ENCODE data around the gene ACP4. TPM values are rescaled to one million over a fixed set of nuclear protein-coding genes. Genes with fewer than 3 reads are reported as not detected.

The ACP4 gene
- total RNA-seq, 1 donor from 2014 or later, result not detected

DNA sequence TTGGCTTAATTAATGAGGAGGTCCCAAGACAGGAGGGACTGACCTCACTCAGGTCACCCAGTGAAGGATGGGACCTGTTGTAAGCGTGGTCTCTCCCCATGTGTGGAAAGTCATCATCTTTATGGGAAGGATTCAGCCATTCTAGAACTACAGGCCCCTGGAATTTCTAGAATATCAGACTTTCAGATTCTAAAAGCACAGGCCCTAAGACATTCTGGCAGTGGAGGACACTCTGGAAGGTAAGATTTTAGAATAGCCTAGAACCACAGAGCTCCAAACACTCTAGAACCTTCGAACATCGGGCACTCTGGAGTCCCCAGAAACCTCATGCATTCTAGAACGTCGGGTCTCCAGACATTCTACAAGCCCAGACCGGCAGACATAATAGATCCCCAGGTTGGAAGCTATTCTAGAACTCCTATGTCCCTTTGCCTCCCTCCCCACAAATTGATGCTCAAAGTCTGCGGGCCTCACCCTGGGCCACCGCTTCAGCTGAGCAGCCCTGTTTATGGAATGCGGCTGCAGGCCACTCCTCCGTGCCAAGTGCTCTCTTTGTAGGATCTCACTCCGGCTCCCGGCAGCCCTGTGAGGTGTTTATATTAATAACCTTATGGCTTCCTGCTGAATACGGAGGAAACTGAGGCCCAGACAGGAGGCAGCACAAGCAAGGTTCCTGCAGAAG, 45.0 kb downstream of the ACP4 start:
- peak overlapping the region; percentile 69 for H3K27ac Mint-ChIP-seq
- no peaks in the 10 kb centered on the region for H3K4me1 Mint-ChIP-seq (ENCODE audit: unreplicated experiment)
- no peaks in the 10 kb centered on the region for H3K36me3 Mint-ChIP-seq
- H3K4me3 Mint-ChIP-seq, result peak overlapping the region; percentile 90
- peaks cover 42% of the 10 kb centered on the region for H3K27me3 Mint-ChIP-seq
- TF ChIP-seq, protein P1, sequence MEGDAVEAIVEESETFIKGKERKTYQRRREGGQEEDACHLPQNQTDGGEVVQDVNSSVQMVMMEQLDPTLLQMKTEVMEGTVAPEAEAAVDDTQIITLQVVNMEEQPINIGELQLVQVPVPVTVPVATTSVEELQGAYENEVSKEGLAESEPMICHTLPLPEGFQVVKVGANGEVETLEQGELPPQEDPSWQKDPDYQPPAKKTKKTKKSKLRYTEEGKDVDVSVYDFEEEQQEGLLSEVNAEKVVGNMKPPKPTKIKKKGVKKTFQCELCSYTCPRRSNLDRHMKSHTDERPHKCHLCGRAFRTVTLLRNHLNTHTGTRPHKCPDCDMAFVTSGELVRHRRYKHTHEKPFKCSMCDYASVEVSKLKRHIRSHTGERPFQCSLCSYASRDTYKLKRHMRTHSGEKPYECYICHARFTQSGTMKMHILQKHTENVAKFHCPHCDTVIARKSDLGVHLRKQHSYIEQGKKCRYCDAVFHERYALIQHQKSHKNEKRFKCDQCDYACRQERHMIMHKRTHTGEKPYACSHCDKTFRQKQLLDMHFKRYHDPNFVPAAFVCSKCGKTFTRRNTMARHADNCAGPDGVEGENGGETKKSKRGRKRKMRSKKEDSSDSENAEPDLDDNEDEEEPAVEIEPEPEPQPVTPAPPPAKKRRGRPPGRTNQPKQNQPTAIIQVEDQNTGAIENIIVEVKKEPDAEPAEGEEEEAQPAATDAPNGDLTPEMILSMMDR (conservative IDR thresholded peaks at IDR 0.05), result no peak
- no peaks in the 10 kb centered on the region for H3K9me3 Mint-ChIP-seq
- no peak for DNase-seq (ENCODE audit: extremely low spot score, unreplicated experiment)

DNA sequence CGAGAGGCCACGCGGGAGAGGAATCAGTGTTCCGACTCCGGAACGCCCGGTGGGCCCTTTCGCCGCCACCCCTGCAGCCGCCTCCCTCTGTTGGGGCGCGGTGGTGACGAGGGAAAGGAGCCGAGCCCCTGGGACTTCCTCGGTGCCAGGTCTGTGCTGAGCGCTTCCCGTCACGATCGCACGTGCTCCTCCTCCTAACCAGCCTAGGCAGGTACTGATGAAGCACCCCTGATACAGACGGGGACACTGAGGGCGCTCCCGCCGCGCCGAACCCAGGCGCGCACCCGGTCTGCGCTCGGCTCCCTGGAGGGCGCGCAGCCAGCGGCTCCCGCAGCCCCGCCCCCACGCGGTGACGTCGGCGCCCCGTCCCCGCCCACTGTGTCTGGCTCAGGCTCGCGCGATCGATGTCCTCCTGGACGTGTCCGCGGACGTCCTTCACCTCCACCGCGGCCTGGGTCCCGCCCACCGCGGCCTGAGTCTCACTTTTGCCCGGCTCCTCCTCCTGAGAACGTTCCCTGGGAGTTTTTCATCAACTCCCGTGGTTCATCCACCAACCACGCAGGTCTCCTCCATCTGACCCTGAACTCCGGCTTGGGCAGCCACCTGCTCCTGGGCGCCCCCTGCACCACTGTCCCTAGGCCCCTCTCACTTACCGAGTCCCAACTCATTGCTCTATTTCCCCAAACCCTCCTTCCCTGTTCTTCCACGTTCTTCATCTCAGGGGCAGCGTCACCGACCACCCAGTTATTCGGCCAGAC, 45.7 kb downstream of the ACP4 start:
- peak overlapping the region; percentile 90 for H3K4me3 Mint-ChIP-seq
- H3K27ac Mint-ChIP-seq, result peak overlapping the region; percentile 71
- peak; percentile 84 for DNase-seq (ENCODE audit: extremely low spot score, unreplicated experiment)
- TF ChIP-seq, protein P1 (conservative IDR thresholded peaks at IDR 0.05), result no peak
- H3K27me3 Mint-ChIP-seq, result peaks cover 48% of the 10 kb centered on the region
- no peaks in the 10 kb centered on the region for H3K9me3 Mint-ChIP-seq
- H3K4me1 Mint-ChIP-seq (ENCODE audit: unreplicated experiment), result no peaks in the 10 kb centered on the region
- H3K36me3 Mint-ChIP-seq, result no peaks in the 10 kb centered on the region

DNA sequence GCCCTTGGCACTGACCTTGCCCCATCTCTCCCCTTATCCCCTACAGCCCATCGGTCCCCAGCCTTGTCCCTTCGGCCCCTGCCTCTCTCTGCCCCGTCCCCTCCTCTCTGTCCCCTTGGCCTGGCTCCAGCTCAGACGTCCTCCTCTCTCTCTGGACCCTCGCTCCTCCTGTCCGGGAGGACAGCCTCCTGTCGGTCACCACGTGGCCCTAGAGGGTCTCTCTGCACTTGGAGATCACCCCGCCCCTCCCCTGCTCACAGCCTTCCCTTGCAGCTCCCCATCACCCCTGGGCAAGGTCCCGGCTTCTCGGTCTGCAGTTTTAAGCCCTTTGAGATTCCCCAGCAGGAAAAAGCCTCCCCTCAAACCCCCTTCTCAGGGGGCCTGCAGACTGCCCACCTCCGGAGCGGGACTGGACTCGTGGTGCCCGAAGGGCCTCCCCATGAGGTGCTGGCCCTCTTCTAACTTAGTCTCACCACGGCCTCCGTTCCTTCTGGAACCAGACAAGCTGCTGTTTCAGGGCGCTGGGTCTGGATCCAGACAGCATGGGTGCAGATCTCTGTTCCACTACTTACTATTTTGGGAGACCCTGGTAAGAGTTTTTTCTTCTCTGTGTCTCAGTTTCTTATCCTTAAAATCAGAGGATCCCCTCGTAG, 46.5 kb downstream of the ACP4 start:
- H3K9me3 Mint-ChIP-seq, result no peaks in the 10 kb centered on the region
- peaks cover 52% of the 10 kb centered on the region for H3K27me3 Mint-ChIP-seq
- H3K36me3 Mint-ChIP-seq, result no peaks in the 10 kb centered on the region
- H3K27ac Mint-ChIP-seq, result peak overlapping the region; percentile 76
- DNase-seq (ENCODE audit: extremely low spot score, unreplicated experiment), result no peak
- H3K4me1 Mint-ChIP-seq (ENCODE audit: unreplicated experiment), result no peaks in the 10 kb centered on the region
- TF ChIP-seq, protein P1 (conservative IDR thresholded peaks at IDR 0.05), result no peak
- peak overlapping the region; percentile 90 for H3K4me3 Mint-ChIP-seq

DNA sequence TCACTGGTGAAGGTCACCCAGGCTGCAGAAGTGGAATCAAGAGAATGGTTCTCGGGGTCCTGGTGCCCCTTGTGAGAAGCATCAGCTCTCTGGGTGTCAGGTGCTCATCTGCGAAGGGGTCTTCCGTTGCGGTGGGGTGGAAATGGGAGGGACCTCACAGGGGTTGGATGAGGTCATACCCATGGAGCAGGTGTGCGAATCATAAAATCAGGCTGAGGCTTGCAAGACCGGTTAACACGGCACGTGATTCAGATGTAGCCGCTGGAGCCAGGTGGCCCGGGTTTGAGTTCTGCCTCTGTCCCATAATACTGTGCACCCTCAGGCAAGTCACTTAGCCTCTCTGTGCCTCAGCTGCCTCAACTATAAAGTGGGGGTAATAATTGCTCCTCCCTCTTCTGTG, 47.1 kb downstream of the ACP4 start:
- no peaks in the 10 kb centered on the region for H3K4me1 Mint-ChIP-seq (ENCODE audit: unreplicated experiment)
- peak overlapping the region; percentile 76 for H3K27ac Mint-ChIP-seq
- peaks cover 58% of the 10 kb centered on the region for H3K27me3 Mint-ChIP-seq
- no peaks in the 10 kb centered on the region for H3K36me3 Mint-ChIP-seq
- no peak for DNase-seq (ENCODE audit: extremely low spot score, unreplicated experiment)
- no peaks in the 10 kb centered on the region for H3K9me3 Mint-ChIP-seq
- TF ChIP-seq, protein P1 (conservative IDR thresholded peaks at IDR 0.05), result no peak
- H3K4me3 Mint-ChIP-seq, result peak overlapping the region; percentile 90

DNA sequence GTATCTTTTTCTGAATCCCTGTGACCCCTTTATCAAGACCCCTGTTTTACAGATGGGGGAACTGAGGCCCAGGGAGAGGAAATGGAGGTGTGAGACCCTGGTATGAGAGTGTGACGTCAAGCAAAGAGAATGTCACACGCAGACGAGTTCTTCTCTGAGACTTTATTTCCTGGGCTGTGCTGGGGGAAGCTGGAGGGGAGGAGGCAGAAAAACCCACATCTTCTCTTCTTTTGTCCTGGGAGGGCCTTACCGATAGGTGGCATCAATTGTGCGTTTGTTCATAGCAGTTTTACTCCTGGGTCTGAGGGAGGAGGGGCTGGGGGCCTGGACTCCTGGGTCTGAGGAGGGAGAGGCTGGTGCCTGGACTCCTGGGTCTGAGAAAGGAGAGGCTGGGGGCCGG, 48.0 kb downstream of the ACP4 start:
- peak overlapping the region; percentile 10 for H3K27ac Mint-ChIP-seq
- H3K9me3 Mint-ChIP-seq, result no peaks in the 10 kb centered on the region
- no peaks in the 10 kb centered on the region for H3K4me1 Mint-ChIP-seq (ENCODE audit: unreplicated experiment)
- TF ChIP-seq, protein P1 (conservative IDR thresholded peaks at IDR 0.05), result peak; percentile 34
- no peaks in the 10 kb centered on the region for H3K36me3 Mint-ChIP-seq
- no peak for DNase-seq (ENCODE audit: extremely low spot score, unreplicated experiment)
- H3K4me3 Mint-ChIP-seq, result peak overlapping the region; percentile 44
- peaks cover 61% of the 10 kb centered on the region for H3K27me3 Mint-ChIP-seq
